C4-2B (cell line): Measurements from ENCODE around the gene AFMID.

ENCODE experiments used
- CTCF ChIP-seq: fragments of 450-650 bp; conservative IDR thresholded peaks from 2 replicates; pipeline ENCODE4 v1.5.1; 2017; ENCODE audit warnings: mild to moderate bottlenecking
- ZFX ChIP-seq: fragments of 450-650 bp; IDR thresholded peaks from 2 replicates; pipeline ENCODE4 v1.6.1; 2017

- TF ChIP-seq CTCF (no peak), ZFX (no peak)
These were observed 43.2 kb downstream of the AFMID start for GRCh38 chr17:78230252-78230962.
